RWPE2 (cell line): Measurements from ENCODE around the gene VAPA.

Experiments used
- ATAC-seq: fragments of 200-7000 bp; cut with Tn5 transposase; 3 replicates; pipeline ENCODE4 v1.9.1; 2021; ENCODE audit warnings: low read depth
- DNase-seq: peaks from one replicate; pipeline ENCODE4 v3.0.0-alpha.2; 2020; ENCODE audit warnings: low spot score
- H3K27ac ChIP-seq: fragments of 450-650 bp; 2 replicates; pipeline ENCODE4 v1.5.1; 2017; ENCODE audit warnings: mild to moderate bottlenecking; ENCODE audit not compliant: poor library complexity, severe bottlenecking
- H3K27me3 ChIP-seq: fragments of 250-450 bp; sonication (Bioruptor Pico); 2 replicates; pipeline ENCODE4 v1.5.1; 2021; ENCODE audit warnings: mild to moderate bottlenecking, moderate library complexity; ENCODE audit not compliant: insufficient read depth, poor library complexity, severe bottlenecking
- H3K36me3 ChIP-seq: fragments of 250-450 bp; sonication (Bioruptor Pico); 2 replicates; pipeline ENCODE4 v1.5.1; 2020; ENCODE audit warnings: low read depth, mild to moderate bottlenecking, moderate library complexity
- H3K4me1 ChIP-seq: fragments of 250-450 bp; sonication (Bioruptor Pico); 2 replicates; pipeline ENCODE4 v1.5.1; 2021; ENCODE audit warnings: mild to moderate bottlenecking, moderate library complexity; ENCODE audit not compliant: insufficient read depth, poor library complexity, severe bottlenecking
- H3K4me3 ChIP-seq: fragments of 250-450 bp; sonication (Bioruptor Pico); 2 replicates; pipeline ENCODE4 v1.5.1; 2021; ENCODE audit warnings: mild to moderate bottlenecking, moderate library complexity; ENCODE audit not compliant: severe bottlenecking
- H3K9me3 ChIP-seq: fragments of 250-450 bp; sonication (Bioruptor Pico); 2 replicates; pipeline ENCODE4 v1.5.1; 2021; ENCODE audit warnings: mild to moderate bottlenecking, moderate library complexity; ENCODE audit not compliant: severe bottlenecking
- TF ChIP-seq, protein P1 (sequence below): fragments of 450-650 bp; IDR thresholded peaks from one replicate; pipeline ENCODE4 v1.5.1; 2017; ENCODE audit warnings: mild to moderate bottlenecking, moderate library complexity; ENCODE audit not compliant: poor library complexity, severe bottlenecking

Gene VAPA

DNA sequence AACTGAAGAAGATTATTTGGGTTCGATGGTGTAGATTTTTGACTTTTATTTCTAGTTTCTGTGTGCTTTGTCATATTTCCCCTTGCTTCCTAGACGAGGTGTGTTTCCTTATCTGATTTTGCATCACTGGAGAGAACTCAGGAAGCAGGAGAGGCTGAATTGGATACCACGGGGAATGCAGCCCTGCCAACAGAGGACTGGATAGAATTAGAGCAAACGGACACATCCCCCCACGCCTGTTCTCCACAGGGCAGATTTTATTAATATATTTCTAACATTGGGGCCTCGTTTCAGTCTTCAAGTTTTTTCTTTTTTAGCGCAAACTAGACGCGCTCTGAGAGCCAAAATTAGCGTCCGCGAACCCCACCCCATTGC is 678 bp upstream of the VAPA start:
- DNase-seq (no peak), ATAC-seq (peak; percentile 1; the same call in 2 of the 3 replicates)
- Histone ChIP-seq H3K4me1 (peaks cover 27% of the 10 kb centered on the region), H3K4me3 (peak overlapping the region; percentile 67), H3K9me3 (no peaks in the 10 kb centered on the region), H3K27ac (peak overlapping the region; percentile 90), H3K36me3 (no peaks in the 10 kb centered on the region), H3K27me3 (no peaks in the 10 kb centered on the region)
- TF ChIP-seq, protein P1, sequence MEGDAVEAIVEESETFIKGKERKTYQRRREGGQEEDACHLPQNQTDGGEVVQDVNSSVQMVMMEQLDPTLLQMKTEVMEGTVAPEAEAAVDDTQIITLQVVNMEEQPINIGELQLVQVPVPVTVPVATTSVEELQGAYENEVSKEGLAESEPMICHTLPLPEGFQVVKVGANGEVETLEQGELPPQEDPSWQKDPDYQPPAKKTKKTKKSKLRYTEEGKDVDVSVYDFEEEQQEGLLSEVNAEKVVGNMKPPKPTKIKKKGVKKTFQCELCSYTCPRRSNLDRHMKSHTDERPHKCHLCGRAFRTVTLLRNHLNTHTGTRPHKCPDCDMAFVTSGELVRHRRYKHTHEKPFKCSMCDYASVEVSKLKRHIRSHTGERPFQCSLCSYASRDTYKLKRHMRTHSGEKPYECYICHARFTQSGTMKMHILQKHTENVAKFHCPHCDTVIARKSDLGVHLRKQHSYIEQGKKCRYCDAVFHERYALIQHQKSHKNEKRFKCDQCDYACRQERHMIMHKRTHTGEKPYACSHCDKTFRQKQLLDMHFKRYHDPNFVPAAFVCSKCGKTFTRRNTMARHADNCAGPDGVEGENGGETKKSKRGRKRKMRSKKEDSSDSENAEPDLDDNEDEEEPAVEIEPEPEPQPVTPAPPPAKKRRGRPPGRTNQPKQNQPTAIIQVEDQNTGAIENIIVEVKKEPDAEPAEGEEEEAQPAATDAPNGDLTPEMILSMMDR: no peak

DNA sequence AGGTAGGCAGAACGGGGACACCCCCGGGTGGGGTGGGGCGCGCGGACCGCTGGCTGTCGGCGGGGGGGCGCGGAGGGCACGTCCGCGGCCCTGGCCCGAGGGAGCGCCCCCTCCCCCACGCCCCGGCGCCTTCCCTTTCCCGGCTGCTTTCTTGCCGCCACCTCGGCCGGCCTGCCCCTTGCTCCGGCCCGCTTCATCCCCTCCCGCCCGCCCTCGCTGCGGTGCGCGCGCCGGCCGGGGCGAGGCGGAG is 443 bp downstream of the VAPA start:
- H3K4me3 ChIP-seq: peak overlapping the region; percentile 67
- ATAC-seq: no peak

DNA sequence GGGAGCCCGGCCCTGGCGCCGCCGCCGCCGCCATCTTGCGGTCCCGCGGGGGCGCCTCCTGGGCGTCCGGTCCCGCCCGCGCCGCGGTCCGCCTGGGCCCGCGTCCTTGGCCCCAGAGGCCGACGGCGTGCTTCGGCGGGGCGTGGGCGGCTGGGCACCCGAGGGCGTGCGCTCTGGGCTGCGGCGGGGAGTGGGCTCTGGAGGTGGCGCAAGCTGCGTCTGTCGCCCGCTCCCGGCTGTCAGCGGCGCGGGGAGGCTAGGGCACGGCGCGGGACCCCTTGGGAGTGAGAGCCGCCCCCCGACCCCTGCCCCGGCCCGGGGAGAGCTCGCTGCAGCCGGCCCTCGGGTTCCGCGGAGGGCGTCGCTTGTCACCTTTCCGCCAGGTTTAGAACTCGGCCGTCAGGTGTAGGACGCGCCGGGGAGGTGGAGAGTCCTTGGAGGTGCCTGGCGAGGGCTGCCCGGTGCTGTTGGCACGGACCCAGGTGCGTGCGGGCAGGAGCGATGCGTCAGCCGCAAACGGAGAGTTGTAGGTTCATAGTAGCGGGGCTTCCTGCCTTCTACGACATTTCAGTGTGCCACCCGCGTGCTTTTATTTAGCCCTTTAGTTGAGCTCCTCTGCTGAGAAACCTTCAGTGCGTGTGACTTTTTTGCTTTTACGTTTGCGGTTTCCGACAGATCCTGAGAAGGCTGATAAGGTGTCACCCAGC is 921 bp downstream of the VAPA start:
- no peaks in the 10 kb centered on the region for H3K27me3 ChIP-seq
- peak overlapping the region; percentile 90 for H3K27ac ChIP-seq
- TF ChIP-seq, protein P1: no peak
- H3K4me3 ChIP-seq: peak overlapping the region; percentile 67
- peaks cover 40% of the 10 kb centered on the region for H3K4me1 ChIP-seq
- H3K36me3 ChIP-seq: 0 out of 2 replicates have a peak, but pooled peaks cover 4% of the 10 kb centered on the region
- ATAC-seq (peak; percentile 49), DNase-seq (peak; percentile 89)
- H3K9me3 ChIP-seq: no peaks in the 10 kb centered on the region

More for the DNA sequence above, 443 bp downstream of the VAPA start:
- H3K36me3 ChIP-seq: 0 out of 2 replicates have a peak, but pooled peaks cover 4% of the 10 kb centered on the region
- H3K9me3 ChIP-seq: no peaks in the 10 kb centered on the region
- no peaks in the 10 kb centered on the region for H3K27me3 ChIP-seq
- TF ChIP-seq, protein P1: no peak
- peak overlapping the region; percentile 90 for H3K27ac ChIP-seq
- no peak for DNase-seq
- H3K4me1 ChIP-seq: peaks cover 38% of the 10 kb centered on the region

DNA sequence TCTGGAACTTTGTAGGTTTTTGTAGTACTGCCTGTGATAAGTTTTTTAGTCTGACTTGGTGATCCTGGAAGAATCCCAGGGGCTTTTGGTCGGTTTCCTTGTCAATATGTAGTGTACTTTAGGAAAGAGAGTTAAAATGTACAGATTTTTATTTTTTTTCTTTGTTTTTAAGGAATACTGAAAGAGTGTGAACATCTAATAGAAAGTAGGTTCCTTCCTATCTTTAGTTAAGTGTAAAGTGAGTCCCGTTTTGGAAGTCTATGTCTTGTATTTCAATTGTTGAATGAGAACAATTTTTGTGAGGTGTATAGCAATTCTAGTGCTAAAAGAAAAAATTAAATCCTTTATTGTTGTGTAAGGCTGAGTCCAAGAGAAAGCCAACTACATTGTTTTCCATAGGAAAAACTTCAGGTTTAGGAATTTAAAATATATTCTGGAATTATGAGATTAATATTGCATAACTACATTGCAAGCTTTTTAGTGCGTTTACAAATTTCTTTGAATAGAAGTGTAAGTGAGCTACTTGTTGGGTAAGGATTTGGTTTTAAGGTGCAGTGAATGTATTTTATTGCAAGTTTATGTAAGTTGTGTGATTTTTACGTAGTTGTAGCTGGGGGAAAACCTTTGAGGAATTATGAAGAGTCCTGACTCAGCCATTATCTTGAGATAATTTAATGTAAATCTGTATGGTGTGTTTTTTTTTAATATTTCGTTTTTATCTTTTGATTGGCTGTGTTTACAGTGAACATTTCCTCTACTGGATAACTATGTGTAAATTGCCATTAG is 1.7 kb downstream of the VAPA start:
- Histone ChIP-seq H3K4me3 (peak overlapping the region; percentile 67), H3K27me3 (no peaks in the 10 kb centered on the region), H3K27ac (peak overlapping the region; percentile 90), H3K36me3 (0 out of 2 replicates have a peak, but pooled peaks cover 4% of the 10 kb centered on the region), H3K9me3 (no peaks in the 10 kb centered on the region), H3K4me1 (peaks cover 40% of the 10 kb centered on the region)
- TF ChIP-seq, protein P1: no peak
- DNase-seq (no peak), ATAC-seq (no peak)

DNA sequence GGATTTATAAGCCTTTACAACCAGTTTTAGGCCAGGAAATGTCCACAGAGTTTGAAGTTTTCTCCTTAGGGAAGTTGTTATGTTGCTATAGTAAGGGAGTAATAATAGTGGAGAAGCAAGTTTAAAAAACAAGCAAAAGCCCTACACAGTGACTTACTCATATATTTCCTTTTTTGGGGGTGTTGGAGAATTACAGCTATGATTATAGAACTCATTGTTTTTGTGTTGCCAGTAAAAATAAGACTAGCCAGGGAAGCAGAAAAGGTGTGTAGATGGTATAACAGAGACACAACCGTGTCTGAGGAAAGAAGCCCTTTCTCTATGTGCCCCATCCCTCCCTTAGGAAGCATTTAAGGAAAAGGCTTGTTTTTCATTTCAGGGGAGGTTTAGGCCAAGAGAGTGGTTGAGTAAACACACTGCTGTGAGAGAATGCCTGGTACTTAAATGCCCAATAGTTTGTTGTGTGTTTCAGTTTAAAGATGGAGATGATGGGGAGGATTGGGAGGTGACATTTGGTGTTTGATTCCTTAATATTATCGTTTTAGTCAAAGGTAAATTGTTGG is 2.3 kb downstream of the VAPA start:
- 0 out of 2 replicates have a peak, but pooled peaks cover 4% of the 10 kb centered on the region for H3K36me3 ChIP-seq
- peak overlapping the region; percentile 67 for H3K4me3 ChIP-seq
- DNase-seq (no peak), ATAC-seq (no peak)
- H3K9me3 ChIP-seq: no peaks in the 10 kb centered on the region
- H3K27ac ChIP-seq: peak overlapping the region; percentile 90
- no peaks in the 10 kb centered on the region for H3K27me3 ChIP-seq
- TF ChIP-seq, protein P1: no peak
- peaks cover 45% of the 10 kb centered on the region for H3K4me1 ChIP-seq
